Fibroblast of upper back skin (primary cell): ENCODE measurements around the gene NUDT5.
A peak's percentile ranks its signal among the peaks of the same experiment; 100 is the strongest.

ENCODE experiments used
- DNase-seq: peaks from one replicate; pipeline ENCODE4 v3.0.0-alpha.2; 2013

The NUDT5 gene

GRCh38 chr10:12160664-12161063 is 35.0 kb downstream of the NUDT5 start:
- DNase-seq, result no peak

- DNase-seq, result no peak
Observed at GRCh38 chr10:12158111-12158510, 37.6 kb downstream of the NUDT5 start.

GRCh38 chr10:12156367-12157123 is 39.1 kb downstream of the NUDT5 start:
- DNase-seq, result no peak

GRCh38 chr10:12154516-12154915 is 41.2 kb downstream of the NUDT5 start:
- DNase-seq, result no peak

- no peak for DNase-seq
Observed at GRCh38 chr10:12150163-12150562, 45.5 kb downstream of the NUDT5 start.

- DNase-seq, result no peak
Observed at GRCh38 chr10:12144538-12144937, 51.2 kb downstream of the NUDT5 start.

GRCh38 chr10:12140038-12140437 is 55.7 kb downstream of the NUDT5 start:
- DNase-seq, result no peak

GRCh38 chr10:12135631-12136030 is 60.1 kb downstream of the NUDT5 start:
- no peak for DNase-seq

GRCh38 chr10:12130237-12130872 is 65.3 kb downstream of the NUDT5 start:
- DNase-seq, result peak; percentile 75

- peak; percentile 90 for DNase-seq
Observed at GRCh38 chr10:12129222-12130111, 66.2 kb downstream of the NUDT5 start, which contains the start of gene SEC61A2. Gene SEC61A2 (plus strand): TSS chr10:12129677. CDS start chr10:12129788, 111 bp downstream.

GRCh38 chr10:12121673-12122072 is 74.0 kb downstream of the NUDT5 start:
- no peak for DNase-seq
